Measurements from ENCODE around the gene GUCA2B. TPM values are rescaled to one million over a fixed set of nuclear protein-coding genes. Genes with fewer than 3 reads are reported as not detected.

The GUCA2B gene
- total RNA-seq, 4 donors from 2014 or later: not detected

DNA sequence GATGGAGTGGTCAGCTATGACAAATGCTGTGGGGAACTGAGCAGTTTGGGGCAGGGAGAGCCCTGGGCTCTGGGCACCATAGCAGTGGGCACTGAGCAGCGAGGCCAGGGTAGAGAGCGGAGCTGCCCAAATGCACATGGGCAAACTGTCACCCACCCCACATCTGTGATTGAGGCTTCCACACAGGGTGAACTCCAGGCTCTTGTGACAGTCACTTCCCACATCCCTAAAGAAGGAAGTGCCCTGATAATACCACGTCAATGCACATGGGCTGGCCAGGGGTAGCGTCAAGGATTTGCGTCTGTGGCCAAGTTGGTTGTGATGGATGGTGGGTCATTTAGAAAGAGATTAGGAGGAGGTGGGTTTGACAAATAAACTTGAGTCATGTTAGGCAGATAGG is 2.6 kb upstream of the GUCA2B start:
- Histone ChIP-seq H3K9me3 (no peaks in the 10 kb centered on the region), H3K27me3 (peaks cover 18% of the 10 kb centered on the region), H3K36me3 (no peaks in the 10 kb centered on the region), H3K4me3 (no peak overlapping the region), H3K27ac (no peak overlapping the region), H3K4me1 (peaks cover 13% of the 10 kb centered on the region)
- TF ChIP-seq EP300 (IDR thresholded peaks at IDR 0.05) (no peak), POLR2AphosphoS5 (IDR thresholded peaks at IDR 0.05) (no peak), POLR2A (IDR thresholded peaks at IDR 0.05) (no peak)
- TF ChIP-seq, protein P1, sequence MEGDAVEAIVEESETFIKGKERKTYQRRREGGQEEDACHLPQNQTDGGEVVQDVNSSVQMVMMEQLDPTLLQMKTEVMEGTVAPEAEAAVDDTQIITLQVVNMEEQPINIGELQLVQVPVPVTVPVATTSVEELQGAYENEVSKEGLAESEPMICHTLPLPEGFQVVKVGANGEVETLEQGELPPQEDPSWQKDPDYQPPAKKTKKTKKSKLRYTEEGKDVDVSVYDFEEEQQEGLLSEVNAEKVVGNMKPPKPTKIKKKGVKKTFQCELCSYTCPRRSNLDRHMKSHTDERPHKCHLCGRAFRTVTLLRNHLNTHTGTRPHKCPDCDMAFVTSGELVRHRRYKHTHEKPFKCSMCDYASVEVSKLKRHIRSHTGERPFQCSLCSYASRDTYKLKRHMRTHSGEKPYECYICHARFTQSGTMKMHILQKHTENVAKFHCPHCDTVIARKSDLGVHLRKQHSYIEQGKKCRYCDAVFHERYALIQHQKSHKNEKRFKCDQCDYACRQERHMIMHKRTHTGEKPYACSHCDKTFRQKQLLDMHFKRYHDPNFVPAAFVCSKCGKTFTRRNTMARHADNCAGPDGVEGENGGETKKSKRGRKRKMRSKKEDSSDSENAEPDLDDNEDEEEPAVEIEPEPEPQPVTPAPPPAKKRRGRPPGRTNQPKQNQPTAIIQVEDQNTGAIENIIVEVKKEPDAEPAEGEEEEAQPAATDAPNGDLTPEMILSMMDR (IDR thresholded peaks at IDR 0.05): no peak
- 90% methylated on average over 5 of the region's 5 CpGs for WGBS
- peak in 1 of 2 donors; percentile 45 for DNase-seq (ENCODE audit: low spot score in 2 of 2)

DNA sequence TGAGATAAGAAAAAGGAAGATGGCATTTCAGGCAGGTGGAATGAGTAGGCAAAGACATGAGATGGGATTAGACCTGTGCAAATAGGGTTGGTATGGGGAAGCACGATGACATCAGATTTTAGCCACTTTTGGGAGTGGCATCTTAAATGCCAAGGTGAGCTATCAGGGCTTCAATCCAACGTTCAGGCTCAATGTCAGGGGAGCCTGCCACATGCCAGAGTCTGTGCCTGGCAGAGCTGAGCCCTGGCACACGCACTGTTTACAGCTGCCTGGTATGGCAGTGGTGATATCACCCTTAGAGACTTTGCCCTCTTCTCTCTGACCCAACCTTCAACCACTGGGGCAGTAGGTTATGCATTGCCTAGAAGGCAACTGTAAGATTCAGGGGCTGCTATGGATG is 1.1 kb upstream of the GUCA2B start:
- peaks cover 6% of the 10 kb centered on the region for H3K4me1 ChIP-seq
- H3K27ac ChIP-seq: no peak overlapping the region
- 35% methylated on average over 2 of the region's 3 CpGs for WGBS
- H3K27me3 ChIP-seq: peaks cover 7% of the 10 kb centered on the region
- H3K36me3 ChIP-seq: no peaks in the 10 kb centered on the region
- no peaks in the 10 kb centered on the region for H3K9me3 ChIP-seq
- TF ChIP-seq POLR2A (IDR thresholded peaks at IDR 0.05) (no peak), EP300 (IDR thresholded peaks at IDR 0.05) (no peak), POLR2AphosphoS5 (IDR thresholded peaks at IDR 0.05) (no peak)
- TF ChIP-seq, protein P1 (IDR thresholded peaks at IDR 0.05): no peak
- H3K4me3 ChIP-seq: no peak overlapping the region
- no peak for DNase-seq (ENCODE audit: low spot score in 2 of 2)

DNA sequence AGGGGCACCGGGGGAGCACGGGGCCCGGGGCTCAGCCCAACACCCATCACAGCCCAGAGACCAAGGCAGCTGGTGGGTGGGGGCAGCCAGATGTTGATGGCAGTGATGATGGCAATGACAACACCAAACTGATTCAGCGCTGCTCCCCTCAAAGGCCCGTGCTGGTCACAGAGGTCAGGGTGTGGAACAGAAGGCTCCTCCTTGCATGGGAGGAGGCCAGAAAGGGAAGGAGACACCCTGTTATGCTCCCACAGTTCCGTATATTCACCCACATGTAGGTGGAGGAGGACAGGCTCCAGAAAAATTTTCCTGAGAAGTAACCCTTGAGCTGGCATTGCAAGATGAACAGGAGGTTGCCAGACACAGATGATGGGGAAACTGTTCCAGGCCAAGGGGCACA is 414 bp downstream of the GUCA2B start:
- TF ChIP-seq POLR2A (IDR thresholded peaks at IDR 0.05) (no peak), EP300 (IDR thresholded peaks at IDR 0.05) (no peak), POLR2AphosphoS5 (IDR thresholded peaks at IDR 0.05) (no peak)
- TF ChIP-seq, protein P1 (IDR thresholded peaks at IDR 0.05): no peak
- Histone ChIP-seq H3K36me3 (no peaks in the 10 kb centered on the region), H3K4me3 (no peak overlapping the region), H3K9me3 (no peaks in the 10 kb centered on the region), H3K27ac (no peak overlapping the region), H3K4me1 (peaks cover 4% of the 10 kb centered on the region), H3K27me3 (peaks cover 2% of the 10 kb centered on the region)
- WGBS: 63% methylated on average over 4 of the region's 6 CpGs
- no peak for DNase-seq (ENCODE audit: low spot score in 2 of 2)

DNA sequence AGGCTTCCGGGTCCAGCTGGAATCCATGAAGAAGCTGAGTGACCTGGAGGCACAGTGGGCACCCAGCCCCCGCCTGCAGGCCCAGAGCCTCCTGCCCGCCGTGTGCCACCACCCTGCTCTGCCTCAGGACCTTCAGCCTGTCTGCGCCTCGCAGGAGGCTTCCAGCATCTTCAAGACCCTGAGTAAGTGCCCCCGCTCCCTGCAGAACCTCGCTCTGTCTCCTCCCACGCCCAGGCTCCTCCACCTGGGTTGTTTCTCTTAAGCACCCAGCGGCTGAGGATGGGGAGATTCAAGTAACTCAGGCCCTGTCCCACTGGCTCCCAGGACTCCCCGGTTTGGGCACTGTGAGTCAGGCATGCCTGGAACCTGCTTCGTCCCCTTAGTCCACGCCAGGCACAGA is 1.5 kb downstream of the GUCA2B start:
- no peak for DNase-seq (ENCODE audit: low spot score in 2 of 2)
- no peaks in the 10 kb centered on the region for H3K36me3 ChIP-seq
- H3K4me3 ChIP-seq: no peak overlapping the region
- peaks cover 4% of the 10 kb centered on the region for H3K4me1 ChIP-seq
- H3K9me3 ChIP-seq: no peaks in the 10 kb centered on the region
- H3K27ac ChIP-seq: no peak overlapping the region
- 90% methylated on average over 7 of the region's 13 CpGs for WGBS
- no peaks in the 10 kb centered on the region for H3K27me3 ChIP-seq
- TF ChIP-seq, protein P1 (IDR thresholded peaks at IDR 0.05): no peak
- TF ChIP-seq EP300 (IDR thresholded peaks at IDR 0.05) (no peak), POLR2AphosphoS5 (IDR thresholded peaks at IDR 0.05) (no peak), POLR2A (IDR thresholded peaks at IDR 0.05) (no peak)

DNA sequence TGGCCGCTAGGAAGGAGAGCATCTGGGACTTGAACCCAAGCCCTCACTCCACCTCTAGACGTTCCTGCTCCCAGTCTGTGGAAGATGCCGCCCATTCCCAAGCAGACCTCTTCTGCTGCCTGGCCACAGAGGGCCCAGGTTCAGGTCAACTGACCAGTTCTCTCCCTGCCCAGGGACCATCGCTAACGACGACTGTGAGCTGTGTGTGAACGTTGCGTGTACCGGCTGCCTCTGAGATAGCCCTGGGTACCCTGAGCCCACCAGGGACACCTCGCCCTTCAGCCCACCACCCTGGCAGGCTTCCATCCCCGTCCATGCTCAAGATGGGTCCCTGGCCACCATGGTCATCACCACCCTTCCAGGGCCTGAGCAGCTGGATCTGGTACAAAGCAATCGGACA is 2.2 kb downstream of the GUCA2B start:
- Histone ChIP-seq H3K4me1 (peaks cover 4% of the 10 kb centered on the region), H3K4me3 (no peak overlapping the region), H3K27me3 (no peaks in the 10 kb centered on the region), H3K27ac (no peak overlapping the region), H3K9me3 (no peaks in the 10 kb centered on the region), H3K36me3 (no peaks in the 10 kb centered on the region)
- 87% methylated on average over 11 of the region's 12 CpGs for WGBS
- DNase-seq (ENCODE audit: low spot score in 2 of 2): no peak
- TF ChIP-seq, protein P1 (IDR thresholded peaks at IDR 0.05): no peak
- TF ChIP-seq POLR2A (IDR thresholded peaks at IDR 0.05) (no peak), EP300 (IDR thresholded peaks at IDR 0.05) (no peak), POLR2AphosphoS5 (IDR thresholded peaks at IDR 0.05) (no peak)

Measured in suprapubic skin (tissue), 4 donors.